Activated gamma-delta T cell treated with Interleukin-2 at 50 U/mL for 16 hours (primary cell): ENCODE results near the gene ACTL9.
"Not testable (repeated sequence)": the region's sequence is repeated elsewhere in the genome, so short reads cannot be mapped to it uniquely, and the experiment has no call there.

Experiments
- DNase-seq: peaks from one replicate; pipeline ENCODE4 v3.0.0-alpha.2; 2020

ACTL9 gene, protein sequence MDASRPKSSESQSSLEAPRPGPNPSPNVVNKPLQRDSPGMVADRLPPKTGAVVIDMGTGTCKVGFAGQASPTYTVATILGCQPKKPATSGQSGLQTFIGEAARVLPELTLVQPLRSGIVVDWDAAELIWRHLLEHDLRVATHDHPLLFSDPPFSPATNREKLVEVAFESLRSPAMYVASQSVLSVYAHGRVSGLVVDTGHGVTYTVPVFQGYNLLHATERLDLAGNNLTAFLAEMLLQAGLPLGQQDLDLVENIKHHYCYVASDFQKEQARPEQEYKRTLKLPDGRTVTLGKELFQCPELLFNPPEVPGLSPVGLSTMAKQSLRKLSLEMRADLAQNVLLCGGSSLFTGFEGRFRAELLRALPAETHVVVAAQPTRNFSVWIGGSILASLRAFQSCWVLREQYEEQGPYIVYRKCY

DNA sequence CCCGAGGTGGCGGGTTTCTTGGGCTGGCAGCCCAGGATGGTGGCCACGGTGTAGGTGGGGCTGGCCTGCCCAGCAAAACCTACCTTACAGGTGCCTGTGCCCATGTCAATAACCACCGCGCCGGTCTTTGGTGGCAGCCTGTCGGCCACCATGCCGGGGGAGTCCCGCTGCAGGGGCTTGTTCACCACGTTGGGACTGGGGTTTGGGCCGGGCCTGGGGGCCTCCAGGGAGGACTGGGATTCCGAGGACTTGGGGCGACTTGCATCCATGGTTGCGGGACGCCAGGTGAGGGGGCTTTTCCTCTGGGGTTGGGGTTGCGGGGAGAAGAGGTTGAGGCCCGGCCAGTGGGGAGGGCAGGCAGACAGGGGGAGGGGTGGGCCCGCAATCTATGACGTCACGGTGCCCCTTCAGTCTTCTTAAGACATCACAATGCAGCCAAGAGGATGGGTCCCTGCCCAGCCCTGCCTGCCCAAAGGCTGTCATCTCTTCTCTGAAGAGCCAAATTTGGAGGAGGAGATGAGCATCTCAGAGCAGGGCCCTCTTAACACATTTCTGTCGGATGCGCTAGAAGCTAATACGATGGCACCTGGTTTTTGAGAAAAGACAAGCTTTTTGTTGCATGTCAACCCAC, at the start of gene ACTL9:
ACTL9 (minus strand) TSS at position 363 of the 631 bp plus-strand sequence; CDS start at position 269, 94 bp downstream.
- no peak for DNase-seq

DNA sequence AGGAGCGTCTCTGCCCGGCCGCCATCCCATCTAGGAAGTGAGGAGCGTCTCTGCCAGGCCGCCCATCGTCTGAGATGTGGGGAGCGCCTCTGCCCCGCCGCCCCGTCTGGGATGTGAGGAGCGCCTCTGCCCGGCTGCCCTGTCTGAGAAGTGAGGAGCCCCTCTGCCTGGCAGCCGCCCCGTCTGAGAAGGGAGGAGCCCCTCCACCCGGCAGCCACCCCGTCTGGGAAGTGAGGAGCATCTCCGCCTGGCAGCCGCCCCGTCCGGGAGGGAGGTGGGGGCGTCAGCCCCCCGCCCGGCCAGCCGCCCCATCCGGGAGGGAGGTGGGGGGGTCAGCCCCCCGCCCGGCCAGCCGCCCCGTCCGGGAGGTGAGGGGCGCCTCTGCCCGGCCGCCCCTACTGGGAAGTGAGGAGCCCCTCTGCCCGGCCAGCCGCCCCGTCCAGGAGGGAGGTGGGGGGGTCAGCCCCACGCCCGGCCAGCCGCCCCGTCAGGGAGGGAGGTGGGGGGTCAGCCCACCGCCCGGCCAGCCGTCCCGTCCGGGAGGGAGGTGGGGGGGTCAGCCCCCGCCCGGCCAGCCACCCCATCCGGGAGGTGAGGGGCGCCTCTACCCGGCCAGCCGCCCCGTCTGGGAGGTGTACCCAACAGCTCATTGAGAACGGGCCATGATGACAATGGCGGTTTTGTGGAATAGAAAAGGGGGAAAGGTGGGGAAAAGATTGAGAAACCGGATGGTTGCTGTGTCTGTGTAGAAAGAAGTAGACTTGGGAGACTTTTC, 40.9 kb upstream of the ACTL9 start:
- not testable (repeated sequence) for DNase-seq

GRCh38 chr19:8738377-8738776, 39.8 kb upstream of the ACTL9 start:
- no peak for DNase-seq

- no peak for DNase-seq
Measured at GRCh38 chr19:8731428-8732169, 33.0 kb upstream of the ACTL9 start.

DNA sequence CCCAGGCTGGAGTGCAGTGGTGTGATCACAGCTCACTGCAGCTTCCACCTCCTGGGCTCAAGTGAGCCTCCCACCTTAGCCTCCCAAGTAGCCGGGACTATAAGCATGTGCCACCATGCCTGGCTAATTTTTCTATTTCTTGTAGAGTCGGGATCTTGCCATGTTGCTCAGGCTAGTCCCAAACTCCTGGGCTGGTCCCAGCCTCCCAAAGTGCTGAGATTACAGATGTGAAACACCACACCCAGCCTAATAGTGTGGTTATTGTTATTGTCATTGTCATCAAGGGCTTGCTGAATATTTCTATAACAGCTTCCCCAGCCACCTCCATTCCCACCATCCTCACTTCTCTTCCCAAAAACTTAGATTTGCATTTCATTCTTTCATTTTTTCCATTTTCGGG, 25.7 kb upstream of the ACTL9 start:
- no peak for DNase-seq

DNA sequence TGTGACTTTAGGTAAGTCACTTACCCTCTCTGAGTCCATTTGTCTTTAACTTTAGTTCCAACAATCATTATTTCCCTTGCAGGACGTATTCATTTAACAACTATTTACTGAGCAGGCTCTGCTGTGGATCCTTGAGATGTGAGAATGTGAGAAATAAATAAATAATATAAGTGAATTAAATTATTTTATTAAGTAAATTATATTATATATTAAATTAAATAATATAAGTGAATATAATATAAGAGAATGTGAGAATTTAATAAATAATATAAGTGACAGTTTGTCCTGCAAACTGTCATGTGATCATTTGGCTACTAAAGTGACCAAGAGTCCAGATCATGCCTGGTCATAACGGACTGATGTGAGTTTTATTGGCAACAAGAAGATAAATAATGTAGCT, 23.4 kb upstream of the ACTL9 start:
- DNase-seq = no peak

- no peak for DNase-seq
Measured at GRCh38 chr19:8721334-8721733, 22.7 kb upstream of the ACTL9 start, which contains the start of gene OR2Z1. Gene OR2Z1, plus strand, starts transcription at chr19:8721634. Its CDS starts 9,395 bp downstream, at chr19:8731029.

DNA sequence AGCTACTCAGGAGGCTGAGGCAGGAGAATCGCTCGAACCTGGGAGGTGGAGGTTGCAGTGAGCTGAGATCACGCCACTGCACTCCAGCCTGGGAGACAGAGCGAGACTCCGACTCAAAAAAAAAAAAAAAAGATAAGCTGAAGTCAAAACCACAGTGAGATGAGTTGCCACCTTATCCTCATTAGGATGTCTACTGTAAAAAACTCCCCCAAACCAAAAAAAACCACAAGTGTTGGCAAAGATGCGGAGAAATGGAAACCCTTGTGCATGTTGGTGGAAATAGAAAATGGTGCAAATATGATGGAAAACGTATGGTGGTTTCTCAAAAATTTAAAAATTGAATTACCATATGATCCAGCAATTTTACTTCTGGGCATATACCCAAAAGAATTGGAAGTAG, 11.7 kb upstream of the ACTL9 start:
- not testable (repeated sequence) for DNase-seq

GRCh38 chr19:8705742-8706141, 7.1 kb upstream of the ACTL9 start:
- no peak for DNase-seq

DNA sequence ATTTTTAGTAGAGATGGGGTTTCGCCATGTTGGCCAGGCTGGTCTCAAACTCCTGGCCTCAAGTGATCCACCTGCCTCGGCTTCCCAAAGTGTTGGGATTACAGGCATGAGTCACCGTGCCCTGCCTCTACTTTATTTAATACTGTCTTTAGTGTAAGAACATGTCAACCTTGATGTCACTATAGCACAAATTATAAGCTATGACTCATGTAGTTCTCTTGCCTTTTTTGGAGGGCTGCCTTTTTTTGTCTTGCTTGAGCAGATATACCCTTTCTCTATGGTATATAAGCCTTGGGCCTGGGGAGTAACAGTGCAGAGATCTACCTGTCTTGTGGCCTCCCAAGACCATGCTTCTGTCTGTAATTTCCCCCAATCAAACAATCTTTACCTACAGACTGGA, 6.7 kb upstream of the ACTL9 start:
- DNase-seq = not testable (repeated sequence)

DNA sequence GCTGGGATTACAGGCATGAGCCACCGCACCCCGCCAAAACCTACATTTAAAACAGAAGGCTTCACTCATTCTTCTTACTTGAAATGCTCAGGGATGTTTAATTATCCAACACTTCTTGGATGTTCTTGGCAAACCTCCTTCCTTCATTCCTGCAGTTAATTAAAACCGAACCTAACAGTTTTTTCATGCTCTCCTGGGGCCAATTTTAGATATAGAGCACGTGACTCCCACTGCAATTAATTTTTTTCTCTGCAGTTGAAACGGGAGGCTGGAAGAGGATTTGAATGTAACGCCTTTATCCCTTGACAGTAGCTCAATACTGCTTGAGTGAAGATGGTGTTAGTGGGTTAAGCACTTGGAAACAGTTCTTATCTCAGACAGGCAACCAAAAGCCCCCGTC, 4.6 kb upstream of the ACTL9 start:
- no peak for DNase-seq

DNA sequence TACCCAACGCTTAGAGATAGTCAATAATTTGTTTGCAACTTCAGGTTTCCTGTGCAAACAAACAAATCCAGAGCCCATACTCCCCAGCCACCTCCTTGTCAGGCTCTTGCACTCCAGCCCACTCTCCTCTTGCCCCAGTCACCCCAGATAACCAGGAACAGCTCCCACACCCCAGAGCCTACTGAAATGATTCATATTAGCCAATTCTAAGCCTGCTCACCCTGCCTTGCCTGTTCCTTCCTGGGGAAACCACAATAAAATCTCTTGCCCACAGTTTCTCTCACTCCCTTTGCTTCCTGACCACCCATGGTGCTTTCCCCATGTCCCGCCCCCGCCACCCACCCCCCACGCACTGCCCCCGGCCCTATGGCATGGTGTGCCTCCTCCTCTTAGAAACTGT, 3.8 kb upstream of the ACTL9 start:
- peak; percentile 20 for DNase-seq

DNA sequence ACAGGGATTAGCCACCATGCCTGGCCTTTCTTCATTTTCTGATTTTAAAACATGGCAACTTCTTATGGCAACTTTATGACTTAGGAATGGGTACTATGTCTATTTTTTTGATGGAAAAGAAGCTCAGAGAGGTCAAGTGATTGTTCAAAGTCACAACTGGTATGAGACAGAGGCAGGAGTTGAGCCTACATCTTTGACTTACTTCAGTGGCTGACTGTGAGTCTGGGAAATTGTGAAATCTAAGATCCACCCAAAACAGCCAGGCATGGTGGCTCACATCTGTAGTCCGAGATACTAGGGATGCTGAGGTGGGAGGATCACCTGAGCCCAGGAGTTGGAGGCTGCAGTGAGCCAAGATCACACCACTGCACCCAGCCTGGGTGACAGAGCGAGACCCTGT, 2.4 kb upstream of the ACTL9 start:
- DNase-seq = no peak

GRCh38 chr19:8699908-8700307, 1.3 kb upstream of the ACTL9 start:
- DNase-seq = no peak

DNA sequence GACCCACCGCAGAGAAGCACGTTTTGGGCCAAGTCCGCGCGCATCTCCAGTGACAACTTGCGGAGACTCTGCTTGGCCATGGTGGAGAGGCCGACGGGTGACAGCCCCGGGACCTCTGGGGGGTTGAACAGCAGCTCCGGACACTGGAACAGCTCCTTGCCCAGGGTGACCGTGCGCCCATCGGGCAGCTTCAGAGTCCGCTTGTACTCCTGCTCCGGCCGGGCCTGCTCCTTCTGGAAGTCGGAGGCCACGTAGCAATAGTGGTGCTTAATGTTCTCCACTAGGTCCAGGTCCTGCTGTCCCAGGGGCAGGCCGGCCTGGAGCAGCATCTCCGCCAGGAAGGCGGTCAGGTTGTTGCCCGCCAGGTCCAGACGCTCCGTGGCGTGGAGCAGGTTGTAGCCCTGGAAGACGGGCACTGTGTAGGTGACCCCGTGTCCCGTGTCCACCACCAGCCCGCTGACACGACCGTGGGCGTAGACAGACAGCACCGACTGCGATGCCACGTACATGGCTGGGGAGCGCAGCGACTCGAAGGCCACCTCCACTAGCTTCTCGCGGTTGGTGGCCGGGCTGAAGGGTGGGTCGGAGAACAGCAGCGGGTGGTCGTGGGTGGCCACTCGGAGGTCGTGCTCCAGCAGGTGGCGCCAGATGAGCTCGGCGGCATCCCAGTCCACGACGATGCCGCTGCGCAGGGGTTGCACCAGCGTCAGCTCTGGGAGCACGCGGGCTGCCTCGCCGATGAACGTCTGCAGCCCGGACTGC, 743 bp downstream of the ACTL9 start:
- no peak for DNase-seq

- DNase-seq = no peak
Measured at GRCh38 chr19:8696993-8697392, 1.6 kb downstream of the ACTL9 start.

DNA sequence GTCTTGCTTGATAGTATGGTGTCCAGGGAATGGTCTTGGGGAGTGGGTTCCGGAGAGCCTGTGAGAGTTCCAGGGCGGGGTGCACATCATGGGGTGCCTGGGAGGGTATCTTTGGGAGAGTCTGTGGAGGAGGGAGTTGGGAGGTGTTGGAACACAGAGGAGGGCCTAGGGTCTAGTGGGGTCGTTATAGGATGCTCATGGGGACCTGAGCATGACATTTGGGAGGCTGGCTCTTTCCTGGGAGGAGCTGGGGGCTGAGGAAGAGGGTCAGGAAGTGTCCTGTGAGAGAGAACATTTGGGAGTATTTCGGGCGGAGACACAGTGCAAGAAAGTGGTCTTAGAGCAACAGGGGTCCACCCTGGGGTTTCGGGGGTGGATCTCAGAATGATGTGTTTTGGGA, 2.7 kb downstream of the ACTL9 start:
- no peak for DNase-seq

- no peak for DNase-seq
Measured at GRCh38 chr19:8695501-8695900, 3.1 kb downstream of the ACTL9 start.

DNA sequence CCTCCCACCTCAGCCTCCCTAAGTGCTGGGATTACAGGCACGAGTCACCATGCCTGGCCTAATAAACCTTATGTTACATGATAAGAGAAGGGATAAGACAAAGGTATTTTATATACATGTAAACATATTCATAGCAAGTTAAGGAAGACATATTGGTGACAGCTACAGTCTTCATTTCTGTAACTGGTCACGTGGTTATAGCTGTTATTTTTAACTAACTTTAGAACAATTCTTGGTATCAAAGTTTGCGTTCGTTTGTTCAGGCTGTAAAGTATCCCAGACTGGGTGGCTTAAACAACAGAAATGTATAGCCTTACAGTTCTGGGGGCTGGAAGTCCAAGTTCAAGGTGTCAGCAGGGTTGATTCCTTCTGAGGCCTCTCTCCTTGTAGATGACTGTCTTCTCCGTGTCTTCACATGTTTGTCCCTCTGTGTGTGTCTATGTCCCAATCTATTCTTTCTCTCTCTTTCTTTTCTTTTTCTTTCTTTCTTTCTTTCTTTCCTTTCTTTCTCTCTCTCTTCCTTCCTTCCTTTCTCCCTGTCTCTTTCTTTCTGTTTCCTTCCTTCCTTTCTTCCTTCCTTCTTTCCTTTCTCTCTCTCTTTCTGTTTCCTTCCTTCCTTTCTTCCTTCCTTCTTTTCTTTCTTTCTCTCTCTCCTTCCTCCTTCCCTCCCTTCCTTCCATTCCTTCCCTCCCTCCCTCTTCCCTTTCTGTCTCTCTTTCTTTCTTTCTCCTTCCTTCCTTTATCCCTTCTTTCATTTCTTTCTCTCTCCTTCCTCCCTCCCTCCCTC, 7.6 kb downstream of the ACTL9 start:
- no peak for DNase-seq

GRCh38 chr19:8688930-8689329, 9.7 kb downstream of the ACTL9 start:
- no peak for DNase-seq

DNA sequence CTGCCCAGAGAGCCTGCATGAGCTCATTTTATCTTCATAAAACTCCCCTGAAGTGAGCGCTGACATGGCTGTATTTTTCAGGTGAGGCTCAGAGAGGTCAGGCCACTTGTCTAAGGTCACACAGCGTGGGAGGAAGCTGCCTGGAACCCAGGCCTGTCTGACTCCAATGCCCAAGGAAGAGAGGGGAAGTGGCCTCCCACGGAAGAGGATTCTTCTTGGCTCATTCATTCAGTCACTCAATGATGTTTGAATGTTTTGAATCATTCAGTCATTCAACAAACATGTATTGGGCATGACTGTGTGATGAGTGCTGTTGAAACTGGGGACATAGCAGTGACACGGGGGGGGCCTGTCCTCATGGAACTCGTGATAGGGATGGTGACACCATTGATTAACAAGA, 12.0 kb downstream of the ACTL9 start:
- no peak for DNase-seq
